ENCODE results near the gene TAS2R14.
A peak's percentile ranks its signal among the peaks of the same experiment; 100 is the strongest.

TAS2R14 gene

GRCh38 chr12:10939163-10939562 is at the start of gene TAS2R14:
Gene TAS2R14 (minus strand): TSS chr12:10939263. CDS start chr12:10939207, 56 bp downstream.
- no peak for DNase-seq

- DNase-seq, result no peak
Observed at GRCh38 chr12:10986812-10987211, 47.7 kb upstream of the TAS2R14 start, which contains the start of gene TAS2R50. Gene TAS2R50 (minus strand): TSS chr12:10986912. CDS start chr12:10986860, 52 bp downstream.

- peak; percentile 90 for DNase-seq
Observed at GRCh38 chr12:10982244-10982643, 43.2 kb upstream of the TAS2R14 start.

GRCh38 chr12:10974965-10975364 is 35.9 kb upstream of the TAS2R14 start:
- no peak for DNase-seq

GRCh38 chr12:10968765-10969456 is 29.8 kb upstream of the TAS2R14 start:
- DNase-seq, result no peak

- DNase-seq, result no peak
Observed at GRCh38 chr12:10967409-10967808, 28.3 kb upstream of the TAS2R14 start.

- no peak for DNase-seq
Observed at GRCh38 chr12:10966314-10966713, 27.3 kb upstream of the TAS2R14 start.

- no peak for DNase-seq
Observed at GRCh38 chr12:10965476-10965875, 26.4 kb upstream of the TAS2R14 start.

- DNase-seq, result no peak
Observed at GRCh38 chr12:10960211-10960610, 21.1 kb upstream of the TAS2R14 start.

GRCh38 chr12:10959804-10960203 is 20.7 kb upstream of the TAS2R14 start:
- peak; percentile 3 for DNase-seq

- no peak for DNase-seq
Observed at GRCh38 chr12:10957741-10958140, 18.7 kb upstream of the TAS2R14 start.

- no peak for DNase-seq
Observed at GRCh38 chr12:10956085-10956484, 17.0 kb upstream of the TAS2R14 start.

- no peak for DNase-seq
Observed at GRCh38 chr12:10952645-10953044, 13.6 kb upstream of the TAS2R14 start.

GRCh38 chr12:10943167-10943566 is 4.1 kb upstream of the TAS2R14 start:
- DNase-seq, result no peak

GRCh38 chr12:10941916-10942607 is 3.0 kb upstream of the TAS2R14 start:
- no peak for DNase-seq

- no peak for DNase-seq
Observed at GRCh38 chr12:10941369-10941768, 2.3 kb upstream of the TAS2R14 start.

- DNase-seq, result no peak
Observed at GRCh38 chr12:10940389-10940788, 1.3 kb upstream of the TAS2R14 start.

GRCh38 chr12:10936506-10936905 is 2.6 kb downstream of the TAS2R14 start:
- DNase-seq, result no peak

- DNase-seq, result no peak
Observed at GRCh38 chr12:10928746-10929286, 10.2 kb downstream of the TAS2R14 start, which contains the start of gene PRH2. Gene PRH2 (plus strand): TSS chr12:10929236. CDS start chr12:10929274, 38 bp downstream.

GRCh38 chr12:10926269-10926668 is 12.8 kb downstream of the TAS2R14 start:
- no peak for DNase-seq

GRCh38 chr12:10919809-10920208 is 19.3 kb downstream of the TAS2R14 start:
- no peak for DNase-seq

- DNase-seq, result no peak
Observed at GRCh38 chr12:10910380-10910779, 28.7 kb downstream of the TAS2R14 start.

- no peak for DNase-seq
Observed at GRCh38 chr12:10909462-10909861, 29.6 kb downstream of the TAS2R14 start, which contains the start of gene TAS2R13. Gene TAS2R13 (minus strand): TSS chr12:10909562. CDS start chr12:10909298, 264 bp downstream.

GRCh38 chr12:10904686-10905085 is 34.4 kb downstream of the TAS2R14 start:
- DNase-seq, result no peak
